Suppressor macrophage (primary cell): ENCODE measurements around the gene LINGO3.

Experiments
- DNase-seq, 4 experiments: peaks; one replicate each; pipeline ENCODE4 v3.0.0-alpha.2; 2020 to 2022

Gene LINGO3

DNA sequence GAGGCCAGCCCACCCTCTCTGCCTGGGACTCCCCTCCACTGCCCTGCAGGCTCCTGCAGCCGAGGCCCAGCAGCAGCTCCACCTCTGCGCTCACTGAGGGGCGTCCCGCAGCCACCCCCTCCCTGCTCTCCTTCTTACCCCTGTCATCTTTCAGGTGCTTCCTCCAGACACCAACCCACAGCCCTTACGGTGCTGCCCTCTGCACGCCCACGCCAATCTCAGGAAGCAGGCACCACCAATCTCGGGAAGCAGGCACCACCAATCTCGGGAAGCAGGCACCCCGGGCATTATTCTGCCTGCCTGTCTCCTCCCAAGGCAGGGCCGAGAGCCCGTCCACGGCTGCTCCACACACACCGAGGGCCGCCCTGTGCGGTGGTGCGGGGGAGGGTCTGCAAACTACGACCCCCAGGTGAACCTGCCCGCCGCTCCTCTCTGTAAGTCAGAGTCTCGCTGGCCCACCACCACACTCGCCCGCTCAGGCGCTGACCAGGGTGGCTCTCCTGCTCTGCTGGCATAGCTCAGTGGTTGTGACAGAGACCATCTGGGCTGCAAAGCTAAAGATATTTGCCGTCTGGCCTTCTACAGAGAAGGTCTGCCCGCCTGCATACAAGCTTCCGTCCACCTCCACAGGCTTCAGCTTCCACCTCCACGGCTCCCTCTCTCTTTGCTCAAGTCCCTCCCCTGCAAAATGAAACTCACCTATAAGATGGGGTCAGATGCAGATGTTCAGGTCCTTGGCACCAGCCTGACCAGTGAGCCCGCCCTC is 17.5 kb upstream of the LINGO3 start:
- DNase-seq = no peak

- DNase-seq = no peak
These were observed 16.4 kb upstream of the LINGO3 start for GRCh38 chr19:2324220-2324948.

- DNase-seq = no peak
These were observed 15.8 kb upstream of the LINGO3 start for GRCh38 chr19:2323707-2324106.

DNA sequence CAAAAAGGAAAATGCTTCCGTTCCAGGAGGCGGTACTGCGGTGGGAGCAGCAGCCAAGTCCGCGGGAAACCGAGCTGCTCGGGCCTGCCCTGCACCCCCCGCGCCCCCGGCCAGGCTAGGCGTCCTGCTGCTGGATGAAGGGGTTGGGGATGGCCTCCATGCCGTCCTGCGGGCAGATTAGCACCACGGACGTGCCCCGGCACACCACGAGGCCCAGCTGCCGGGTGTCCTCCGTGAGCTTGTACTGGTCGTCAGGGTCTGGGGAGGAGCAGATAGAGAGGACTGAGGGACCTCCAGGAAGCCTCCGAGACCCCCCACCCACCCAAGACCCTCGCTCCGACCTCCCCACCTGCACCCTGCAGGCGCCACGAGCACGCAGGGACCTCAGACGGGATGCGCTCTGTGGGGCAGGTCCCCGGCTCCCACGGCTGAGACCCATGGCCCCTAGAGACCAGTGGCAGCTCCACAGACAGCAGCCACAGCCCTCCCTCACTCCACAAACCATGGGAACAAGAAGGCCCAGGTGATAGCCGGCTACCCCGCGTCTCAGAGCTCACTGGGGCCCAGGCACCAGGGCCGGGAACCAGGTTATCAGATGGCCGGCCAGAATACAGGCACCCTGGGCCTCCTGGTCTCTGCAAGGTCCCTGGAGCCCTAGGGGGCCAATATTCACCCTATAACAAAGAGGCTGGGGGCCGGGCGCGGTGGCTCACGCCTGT is 13.8 kb upstream of the LINGO3 start:
- DNase-seq = no peak

DNA sequence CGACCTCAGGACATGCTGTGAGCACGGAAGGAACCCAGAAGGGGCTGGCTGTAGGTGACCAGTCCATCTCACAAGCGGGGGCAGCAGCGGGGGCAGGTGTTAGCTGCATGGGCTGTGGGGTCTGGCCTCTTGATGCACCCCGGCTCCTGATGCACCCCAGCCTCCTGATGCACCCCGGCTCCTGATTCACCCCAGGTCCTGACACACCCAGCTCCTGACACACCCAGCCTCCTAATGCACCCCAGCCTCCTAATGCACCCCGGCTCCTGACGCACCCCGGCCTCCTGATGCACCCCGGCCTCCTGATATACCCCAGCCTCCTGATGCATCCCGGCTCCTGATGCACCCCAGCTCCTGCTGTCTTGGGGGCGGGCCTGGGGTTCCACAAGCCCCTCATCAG is 13.0 kb upstream of the LINGO3 start:
- DNase-seq = no peak

- no peak for DNase-seq
These were observed 12.1 kb upstream of the LINGO3 start for GRCh38 chr19:2320049-2320448.

DNA sequence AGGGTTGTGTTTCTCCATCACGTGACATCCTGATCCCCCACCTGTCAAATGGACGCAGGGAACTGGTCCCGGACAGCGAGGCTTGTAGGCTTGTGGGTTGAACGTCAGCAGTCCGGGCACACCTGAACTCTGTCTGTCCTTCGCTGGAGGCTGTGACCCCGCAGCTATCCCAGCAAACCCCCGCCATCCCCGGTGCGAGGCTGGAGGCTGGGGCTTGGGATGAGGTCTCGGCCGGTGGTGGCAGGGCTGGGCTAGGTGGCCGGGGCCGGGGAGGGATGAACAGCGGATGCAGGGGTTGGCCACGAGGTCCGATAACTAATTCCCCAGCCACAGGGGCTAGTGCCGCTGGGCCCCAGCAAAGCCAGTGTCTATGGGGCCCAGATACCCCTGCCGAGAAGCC is 11.6 kb upstream of the LINGO3 start:
- DNase-seq = no peak

- no peak for DNase-seq
These were observed 11.0 kb upstream of the LINGO3 start for GRCh38 chr19:2318923-2319322.

- no peak for DNase-seq
These were observed 9.8 kb upstream of the LINGO3 start for GRCh38 chr19:2317756-2318155.

DNA sequence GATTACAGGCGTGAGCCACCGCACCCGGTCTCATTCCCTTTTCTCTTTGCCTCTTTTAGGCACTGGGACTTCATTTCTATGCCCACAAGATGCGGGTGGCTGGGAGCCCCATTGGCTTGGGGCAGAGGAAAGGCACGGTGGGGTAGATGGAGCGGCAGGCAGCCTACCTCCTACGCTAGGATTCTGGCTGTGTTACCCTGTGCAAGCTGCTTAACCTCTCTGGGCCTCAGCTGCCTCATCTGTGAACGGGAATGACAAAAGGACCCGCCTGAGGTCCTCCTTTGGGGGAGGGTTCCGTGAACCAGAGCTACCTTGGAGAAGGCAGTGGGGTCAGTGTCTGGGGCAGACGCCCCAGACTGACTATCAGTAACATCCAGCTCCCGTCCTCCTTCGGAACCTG is 9.3 kb upstream of the LINGO3 start:
- DNase-seq = no peak

- peak; percentile 91 to 96 (median 94) for DNase-seq
These were observed 7.9 kb upstream of the LINGO3 start for GRCh38 chr19:2315818-2316353.

DNA sequence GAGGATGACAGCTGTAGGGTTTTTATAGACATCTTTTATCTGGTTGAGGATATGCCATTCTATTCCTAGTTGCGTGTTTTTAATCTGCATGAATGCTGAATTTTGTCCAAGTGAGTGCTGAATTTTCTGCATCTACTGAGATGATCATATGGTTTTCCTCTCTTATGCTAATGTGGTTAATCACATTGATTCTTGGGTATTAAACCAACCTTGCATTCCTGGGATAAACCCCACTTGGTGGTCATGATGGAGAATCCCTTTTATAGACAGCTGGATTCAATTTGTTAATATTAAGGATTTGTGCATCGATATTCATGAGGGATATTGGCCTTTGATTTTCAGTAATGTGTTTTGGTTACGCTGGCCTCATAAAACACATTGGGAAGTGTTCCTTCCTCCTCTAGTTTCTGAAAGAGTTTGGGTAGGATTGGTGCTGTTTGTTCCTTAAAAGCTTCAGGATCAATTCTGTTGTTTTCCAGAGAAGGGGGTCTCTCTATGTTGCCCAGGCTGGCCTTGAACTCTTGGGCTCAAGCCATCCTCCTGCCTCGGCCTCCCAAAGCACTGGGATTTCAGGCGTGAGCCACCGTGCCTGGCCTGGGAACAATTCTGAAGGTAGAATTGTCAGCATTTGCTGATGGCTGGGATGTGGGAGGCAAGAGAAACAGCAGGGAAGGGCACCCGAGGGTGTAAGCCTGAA is 7.3 kb upstream of the LINGO3 start:
- no peak for DNase-seq

GRCh38 chr19:2312820-2313501 is 5.0 kb upstream of the LINGO3 start:
- DNase-seq = no peak

DNA sequence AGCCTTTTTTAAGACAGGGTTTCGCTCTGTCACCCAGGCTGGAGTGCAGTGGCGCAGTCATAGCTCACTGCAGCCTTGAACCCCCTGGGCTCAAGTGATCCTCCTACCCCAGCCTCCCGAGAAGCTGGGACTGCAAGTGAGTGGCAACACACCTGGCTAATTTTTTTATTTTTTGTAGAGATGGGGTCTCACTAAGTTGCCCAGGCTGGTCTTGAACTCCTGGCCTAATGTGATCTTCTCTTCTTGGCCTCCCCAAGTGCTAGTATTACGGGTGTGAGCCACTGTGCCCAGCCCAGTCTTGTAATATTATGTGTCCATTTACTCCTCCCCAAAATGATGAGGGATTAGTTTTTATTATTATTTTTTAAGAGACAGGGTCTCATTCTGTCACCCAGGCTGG is 3.1 kb upstream of the LINGO3 start:
- DNase-seq = no peak

DNA sequence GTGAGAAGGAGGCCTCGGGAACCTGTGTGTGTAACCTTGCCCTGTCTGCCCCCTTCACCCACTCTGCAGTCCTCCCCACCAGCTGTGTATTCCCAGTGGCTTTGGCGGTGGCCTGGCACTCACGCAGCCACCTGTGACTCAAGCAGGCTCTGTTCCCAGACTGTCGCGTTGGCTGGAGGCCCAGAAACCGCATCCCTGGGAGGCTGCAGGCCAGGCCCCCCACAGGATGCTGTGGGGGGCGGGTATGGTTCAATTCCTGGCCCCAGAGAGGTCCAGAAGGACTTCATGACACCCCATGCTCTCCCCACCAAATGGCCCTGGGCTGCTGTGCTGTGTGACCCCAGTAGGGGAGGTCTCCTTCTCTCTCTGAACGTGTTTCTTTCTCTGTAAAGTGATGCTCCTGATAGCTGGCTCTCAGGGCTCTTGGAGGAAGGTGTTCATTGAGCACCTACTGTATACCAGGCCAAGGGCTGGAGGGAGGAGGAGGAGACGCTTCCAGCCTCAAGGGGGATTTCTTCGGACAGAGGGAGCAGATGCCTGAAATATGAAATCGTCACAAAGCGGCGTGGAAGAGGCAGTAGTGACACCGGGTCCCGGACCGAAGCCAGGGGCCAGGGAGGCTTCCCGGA is 1.9 kb upstream of the LINGO3 start:
- DNase-seq = no peak

GRCh38 chr19:2307518-2308012 is 389 bp downstream of the LINGO3 start:
- DNase-seq = no peak

DNA sequence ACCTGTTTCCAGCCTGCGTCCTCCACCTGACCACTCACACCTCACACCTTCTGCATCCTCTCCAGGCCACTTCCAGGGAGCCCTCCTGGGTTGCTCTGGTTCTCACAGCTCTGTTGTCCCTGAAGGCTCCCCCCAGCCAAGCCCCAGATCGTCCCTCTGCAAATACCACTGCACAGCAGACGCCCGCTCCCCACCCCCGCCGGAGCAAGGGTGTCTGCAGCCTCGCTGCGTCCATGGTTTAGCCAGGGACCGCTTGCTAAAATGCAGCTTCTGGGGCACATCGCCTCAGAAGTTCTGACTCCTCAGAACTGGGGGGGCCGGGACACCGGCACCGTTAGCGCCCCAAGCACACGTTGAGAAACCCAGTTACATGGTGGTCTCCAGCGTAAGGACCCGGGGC is 983 bp downstream of the LINGO3 start:
- DNase-seq = no peak

- DNase-seq = no peak
These were observed 1.6 kb downstream of the LINGO3 start for GRCh38 chr19:2306281-2306806.

- no peak for DNase-seq
These were observed 2.3 kb downstream of the LINGO3 start for GRCh38 chr19:2305452-2306280.

DNA sequence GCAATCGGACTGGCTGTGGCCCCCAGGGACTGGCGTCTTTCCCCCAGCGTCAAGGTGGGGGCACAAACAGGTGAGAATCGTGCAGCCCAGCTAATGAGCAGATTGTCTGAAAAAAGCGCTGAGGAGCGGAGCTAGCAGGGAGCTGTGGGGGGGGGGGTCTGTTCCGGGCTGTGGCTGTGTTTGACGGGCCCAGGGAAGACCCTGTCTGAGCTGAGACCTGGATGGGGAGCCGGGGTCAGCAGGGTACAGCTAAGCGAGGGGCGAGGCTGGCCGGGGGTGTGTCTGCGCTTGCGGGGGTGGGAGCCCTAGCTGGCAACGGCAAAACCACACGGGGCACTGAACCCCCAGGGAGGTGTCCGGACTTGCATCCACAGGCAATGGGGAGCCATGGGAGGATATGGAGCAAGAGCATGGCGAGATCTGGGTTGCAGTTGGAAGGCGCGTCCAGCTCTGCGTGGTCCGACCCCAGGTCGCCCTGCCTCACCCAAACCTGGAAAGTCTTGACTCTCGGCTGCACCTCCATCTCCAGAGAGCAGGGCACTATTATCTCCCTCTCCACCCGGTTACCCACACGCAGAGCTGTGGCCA is 4.6 kb downstream of the LINGO3 start:
- no peak for DNase-seq
